ENCODE results near the gene ADAMTS10.
"Not testable (repeated sequence)": the region's sequence is repeated elsewhere in the genome, so short reads cannot be mapped to it uniquely, and the experiment has no call there.

The ADAMTS10 gene

DNA sequence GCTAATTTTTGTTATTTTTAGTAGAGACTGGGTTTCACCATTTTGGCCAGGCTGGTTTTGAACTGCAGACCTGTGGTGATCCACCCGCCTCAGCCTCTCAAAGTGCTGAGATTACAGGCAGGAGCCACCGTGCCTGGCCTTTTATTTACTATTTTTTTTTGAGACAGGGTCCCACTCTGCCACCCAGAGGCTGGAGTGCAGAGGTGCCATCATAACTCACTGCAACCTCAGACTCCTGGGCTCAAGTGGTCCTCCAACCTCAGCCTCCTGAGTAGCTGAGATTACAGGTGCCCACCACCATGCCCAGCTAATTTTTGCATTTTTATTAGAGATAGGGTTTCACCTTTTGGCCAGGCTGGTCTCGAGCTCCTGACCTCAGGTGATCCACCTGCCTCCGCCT lies 12.4 kb upstream of the ADAMTS10 start:
- not testable (repeated sequence) for DNase-seq

DNA sequence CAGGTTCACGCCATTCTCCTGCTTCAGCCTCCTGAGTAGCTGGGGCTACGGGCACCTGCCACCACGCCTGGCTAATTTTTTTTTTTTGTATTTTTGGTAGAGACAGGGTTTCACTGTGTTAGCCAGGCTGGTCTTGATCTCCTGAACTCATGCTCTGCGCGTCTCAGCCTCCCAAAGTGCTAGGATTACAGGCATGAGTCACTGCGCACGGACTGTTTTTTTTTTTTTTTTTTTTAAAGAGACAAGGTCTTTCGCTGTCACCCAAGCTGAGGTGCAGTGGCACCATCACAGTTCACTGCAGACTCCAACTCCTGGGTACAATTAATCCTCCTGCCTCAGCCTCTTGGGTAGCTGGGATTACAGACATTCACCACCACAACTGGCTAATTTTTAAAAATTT lies 8.2 kb upstream of the ADAMTS10 start:
- no peak for DNase-seq

- DNase-seq, result no peak
Observed at GRCh38 chr19:8617984-8618383, 7.5 kb upstream of the ADAMTS10 start.

DNA sequence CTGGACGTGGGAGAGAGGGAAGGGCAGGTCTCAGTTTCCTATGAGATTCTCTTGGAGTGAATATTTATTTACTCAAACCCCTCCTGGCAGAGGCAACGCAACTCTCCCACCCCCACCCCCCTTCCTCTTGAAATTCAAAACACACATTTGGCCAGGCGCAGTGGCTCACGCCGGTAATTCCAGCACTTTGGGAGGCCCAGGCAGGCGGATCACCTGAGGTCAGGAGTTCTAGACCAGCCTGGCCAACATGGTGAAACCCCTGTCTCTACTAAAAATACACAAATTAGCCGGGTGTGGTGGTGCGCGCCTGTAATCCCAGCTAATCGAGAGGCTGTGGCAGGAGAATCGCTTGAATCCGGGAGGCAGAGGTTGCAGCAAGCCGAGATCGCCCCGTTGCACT lies 6.8 kb upstream of the ADAMTS10 start:
- not testable (repeated sequence) for DNase-seq

DNA sequence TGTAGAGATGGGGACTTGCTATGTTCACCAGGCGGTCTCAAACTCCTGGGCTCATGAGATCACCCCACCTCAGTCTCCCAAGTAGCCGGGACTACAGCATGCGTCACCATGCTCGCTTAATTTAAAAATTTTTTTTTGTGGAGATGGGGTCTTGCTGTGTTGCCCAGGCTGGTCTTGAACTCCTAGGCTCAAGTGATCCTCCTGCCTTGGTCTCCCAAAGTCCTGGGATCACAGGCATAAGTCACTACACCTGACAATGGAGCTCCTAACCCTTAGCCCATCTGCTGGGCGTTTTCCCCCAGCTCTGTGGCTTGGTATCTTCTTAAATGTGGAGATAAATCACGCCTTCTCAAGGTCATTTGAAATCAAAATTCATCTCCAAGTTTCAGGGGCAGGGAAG lies 6.3 kb upstream of the ADAMTS10 start:
- no peak for DNase-seq

GRCh38 chr19:8615813-8616596 lies 5.5 kb upstream of the ADAMTS10 start:
- DNase-seq, result peak; percentile 12

DNA sequence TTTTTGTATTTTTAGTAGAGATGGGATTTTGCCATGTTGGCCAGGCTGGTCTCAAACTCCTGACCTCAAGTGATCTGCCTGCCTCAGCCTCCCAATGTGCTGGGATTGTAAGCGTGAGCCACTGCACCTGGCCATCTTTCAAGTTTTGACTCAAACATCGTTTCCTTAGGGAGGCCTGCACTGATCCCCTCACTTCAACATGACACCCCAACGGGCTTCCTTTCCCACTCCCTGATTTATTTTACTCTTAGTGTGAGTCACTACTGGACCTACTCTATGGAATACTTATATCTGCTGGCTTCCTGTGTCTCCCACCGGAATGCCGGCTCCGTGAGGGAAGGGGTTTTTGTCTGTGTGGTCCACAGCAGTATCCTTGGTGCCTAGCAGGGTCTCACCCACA lies 4.5 kb upstream of the ADAMTS10 start:
- no peak for DNase-seq

- DNase-seq, result no peak
Observed at GRCh38 chr19:8614455-8614854, 3.9 kb upstream of the ADAMTS10 start.

GRCh38 chr19:8612807-8613171 lies 2.3 kb upstream of the ADAMTS10 start:
- no peak for DNase-seq

DNA sequence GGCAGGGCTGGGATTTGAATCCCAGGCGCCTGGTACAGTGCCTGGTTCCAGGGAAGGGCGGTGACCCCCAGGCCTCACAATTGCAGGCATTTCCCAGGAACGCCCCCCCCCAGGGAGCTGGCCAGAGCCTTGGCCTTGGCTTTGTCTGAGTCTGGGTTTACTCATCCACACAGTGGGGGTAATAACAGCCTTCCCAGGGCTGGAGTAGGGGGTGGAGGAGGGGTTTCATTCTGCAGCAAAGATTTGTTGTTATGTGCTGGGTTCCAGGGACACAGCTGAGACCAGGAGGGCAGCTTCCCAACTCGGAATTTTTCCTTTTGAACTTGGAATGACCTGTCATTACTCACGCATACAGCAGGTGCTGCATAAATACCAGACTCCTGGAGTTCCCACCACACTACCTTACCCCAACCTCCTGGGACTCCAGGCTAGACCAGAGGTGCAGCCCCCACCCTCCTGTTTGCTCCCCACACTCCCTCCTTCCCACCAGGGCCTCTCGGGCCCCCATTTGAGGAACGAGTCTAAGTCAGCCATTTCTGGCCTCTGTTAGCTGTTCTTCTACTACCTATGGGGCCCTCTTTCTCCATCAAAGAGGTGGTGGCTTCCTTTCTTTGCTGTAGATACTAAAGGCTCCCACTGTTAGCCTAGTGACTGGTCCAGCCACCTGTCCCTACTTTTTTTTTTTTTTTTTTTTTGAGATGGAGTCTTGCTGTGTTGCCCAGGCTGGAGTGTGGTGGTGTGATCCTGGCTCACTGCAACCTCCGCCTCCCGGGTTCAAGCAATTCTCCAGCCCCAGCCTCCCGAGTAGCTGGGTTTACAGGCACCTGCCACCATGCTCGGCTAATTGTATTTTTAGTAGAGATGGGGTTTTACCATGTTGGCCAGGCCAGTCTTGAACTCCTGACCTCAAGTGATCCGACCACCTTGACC lies 1.6 kb upstream of the ADAMTS10 start:
- no peak for DNase-seq

DNA sequence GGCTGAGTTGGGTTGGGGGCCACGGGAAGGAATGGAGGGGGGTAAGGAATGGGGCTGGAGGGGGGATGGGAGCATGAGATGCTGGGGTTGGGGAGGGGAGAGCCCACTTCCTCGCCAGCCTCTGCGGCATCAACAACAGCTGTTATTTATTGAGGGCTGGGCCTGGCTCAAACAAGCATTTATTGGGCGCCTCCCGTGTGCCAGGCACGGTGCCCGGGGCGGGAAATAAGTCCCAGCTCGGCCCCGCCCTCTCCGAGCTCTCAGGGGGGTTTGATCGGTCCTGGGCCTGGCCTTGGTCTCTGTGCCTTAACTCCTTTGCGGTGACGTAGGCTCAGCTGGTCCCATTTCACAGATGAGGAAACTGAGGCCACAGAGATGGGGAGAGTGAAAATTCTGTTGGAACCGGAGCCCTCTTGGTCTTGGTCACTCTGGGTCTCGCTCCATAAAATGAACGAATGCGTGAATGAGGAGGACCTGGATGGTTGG lies 919 bp upstream of the ADAMTS10 start:
- DNase-seq, result no peak

DNA sequence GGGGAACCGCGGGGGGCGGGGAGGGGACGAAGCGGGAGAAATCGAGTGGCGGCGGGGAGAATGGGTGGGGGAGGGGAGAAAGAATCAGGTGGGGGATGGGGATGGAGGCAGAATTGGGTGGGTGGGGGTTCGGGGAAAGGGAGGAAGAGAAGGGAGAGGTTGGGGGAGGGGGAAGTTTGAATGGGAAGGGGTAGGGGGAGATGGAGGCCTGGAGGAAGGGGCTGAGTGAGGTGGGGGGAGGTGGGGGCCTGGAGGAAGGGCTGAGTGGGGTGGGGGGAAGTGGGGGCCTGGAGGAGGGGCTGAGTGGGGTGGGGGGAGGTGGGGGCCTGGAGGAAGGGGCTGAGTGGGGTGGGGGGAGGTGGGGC lies 403 bp upstream of the ADAMTS10 start:
- DNase-seq, result no peak

DNA sequence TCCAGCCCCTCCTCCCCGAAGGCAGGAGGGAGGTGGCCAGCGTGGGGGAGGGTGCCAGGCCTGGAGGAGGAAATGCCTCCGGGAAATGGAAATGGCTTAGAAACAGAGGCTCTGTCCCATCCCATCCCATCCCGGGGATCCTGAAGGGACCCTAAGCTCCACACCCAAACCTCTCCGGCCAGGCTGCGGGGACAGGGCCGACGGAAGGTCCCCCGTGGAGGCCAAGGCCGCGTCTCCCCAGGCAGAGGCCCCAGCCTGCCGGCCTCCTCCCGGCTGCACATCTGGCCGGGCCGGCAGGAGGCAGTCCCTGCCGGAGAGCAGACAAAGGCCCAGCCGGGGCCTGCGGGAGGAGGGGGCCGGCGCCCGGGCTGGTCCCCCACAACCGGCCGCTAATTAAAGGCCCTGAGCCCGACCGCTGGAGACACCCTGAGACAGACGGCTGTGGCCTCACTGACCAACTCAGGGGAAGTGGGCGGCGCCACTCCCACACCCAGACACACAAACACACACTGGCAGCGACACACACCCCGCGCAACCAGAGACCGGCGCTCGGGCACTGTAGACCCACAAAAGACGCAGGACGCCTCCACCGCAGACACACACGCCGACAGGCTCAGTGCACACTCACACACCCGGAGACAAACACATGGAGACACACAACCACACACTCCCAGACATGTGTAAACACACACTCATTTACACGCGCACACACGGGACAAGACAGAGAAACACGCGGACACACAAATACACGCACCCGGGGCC lies 1.1 kb downstream of the ADAMTS10 start:
- DNase-seq, result no peak

DNA sequence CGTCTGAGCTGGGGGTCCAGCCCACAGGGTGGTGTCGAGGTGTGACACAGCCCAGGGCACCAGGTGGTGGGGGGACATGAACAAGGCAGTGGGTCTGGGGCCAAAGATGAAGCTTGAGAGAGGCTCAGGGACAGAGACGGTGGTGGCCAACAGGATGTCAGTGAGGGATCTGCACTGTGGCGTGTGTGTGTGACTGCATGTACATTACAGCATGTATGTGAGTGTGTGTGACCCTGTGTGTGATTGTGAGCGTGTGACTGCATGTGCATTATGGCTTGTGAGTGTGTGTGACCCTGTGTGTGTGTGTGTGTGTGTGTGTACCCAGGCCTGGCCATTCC lies 1.6 kb downstream of the ADAMTS10 start:
- DNase-seq, result no peak

DNA sequence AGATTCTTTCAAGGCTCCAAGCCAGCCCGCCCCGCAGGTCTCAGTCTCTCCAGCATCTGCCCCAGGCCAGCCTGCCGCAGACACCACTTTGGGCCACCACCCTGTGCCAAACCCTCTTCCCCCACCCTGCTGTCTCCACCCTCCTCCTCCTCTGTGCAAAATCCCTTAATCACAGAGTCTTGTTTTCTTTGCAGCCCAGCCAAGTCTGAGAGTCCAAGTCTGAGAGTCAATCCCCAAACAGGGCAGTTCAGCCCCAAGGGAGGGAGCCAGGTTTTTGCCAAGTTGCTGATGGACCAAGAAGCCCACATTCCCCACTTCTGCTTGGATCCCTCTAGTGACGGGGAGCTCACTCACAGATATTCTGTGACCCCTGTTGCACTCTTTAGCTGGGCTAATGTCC lies 3.1 kb downstream of the ADAMTS10 start:
- no peak for DNase-seq

- DNase-seq, result no peak
Observed at GRCh38 chr19:8605514-8605913, 5.0 kb downstream of the ADAMTS10 start.

DNA sequence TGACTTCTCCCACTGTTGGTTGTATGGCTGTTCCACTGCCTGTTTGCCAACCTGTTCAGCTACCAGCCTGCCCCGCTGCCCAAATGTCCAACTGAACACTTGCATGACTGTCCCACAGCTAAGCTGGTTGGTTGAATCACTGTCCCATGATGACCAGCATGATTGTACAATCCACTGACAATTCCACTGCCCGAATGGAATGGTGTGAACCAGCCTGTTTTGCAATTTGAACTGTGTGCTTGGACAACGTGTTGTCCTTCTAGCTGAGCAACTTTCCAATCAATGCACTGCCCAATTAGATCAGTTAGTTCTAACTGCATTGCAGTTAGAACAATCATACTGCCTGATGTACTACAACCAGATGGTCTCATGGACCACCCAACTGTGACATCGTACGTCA lies 8.7 kb downstream of the ADAMTS10 start:
- no peak for DNase-seq

DNA sequence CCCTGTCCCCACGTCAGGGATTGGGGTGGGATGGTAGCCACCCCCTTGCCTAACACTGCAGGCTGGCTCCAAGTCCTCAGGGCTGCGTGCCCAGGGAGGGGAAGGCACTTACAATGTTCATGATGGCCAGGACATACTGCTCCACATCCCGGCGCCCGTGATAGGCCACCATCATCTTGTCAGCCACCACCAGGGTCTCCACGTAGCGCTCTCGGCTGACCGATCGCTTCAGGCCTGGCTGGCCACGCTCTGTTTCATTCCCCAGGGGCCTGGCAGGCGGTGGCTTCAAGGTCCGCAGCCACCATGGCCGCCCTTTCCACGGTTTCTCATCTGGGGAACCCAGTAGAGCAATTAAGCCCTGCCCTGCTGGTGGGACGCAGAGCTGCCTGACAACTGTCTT lies 9.7 kb downstream of the ADAMTS10 start:
- DNase-seq, result no peak

DNA sequence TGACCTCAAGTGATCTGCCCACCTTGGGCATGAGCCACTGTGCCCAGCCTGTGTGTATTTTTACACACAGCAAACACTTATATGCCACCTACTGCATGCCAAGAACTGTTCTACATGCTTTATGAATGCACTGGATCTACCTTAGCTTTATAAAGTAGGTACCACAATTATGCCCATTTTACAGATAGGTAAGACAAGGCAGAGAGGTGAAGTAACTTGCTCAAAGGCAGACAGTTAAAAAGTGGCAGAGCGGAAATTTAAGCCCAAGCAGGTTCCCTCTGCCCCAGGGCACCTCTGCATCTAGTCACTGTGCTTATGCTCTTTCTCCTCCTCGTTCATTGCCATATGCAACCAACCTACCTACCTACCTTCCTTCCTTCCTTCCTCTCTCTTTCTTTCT lies 10.5 kb downstream of the ADAMTS10 start:
- DNase-seq, result no peak

DNA sequence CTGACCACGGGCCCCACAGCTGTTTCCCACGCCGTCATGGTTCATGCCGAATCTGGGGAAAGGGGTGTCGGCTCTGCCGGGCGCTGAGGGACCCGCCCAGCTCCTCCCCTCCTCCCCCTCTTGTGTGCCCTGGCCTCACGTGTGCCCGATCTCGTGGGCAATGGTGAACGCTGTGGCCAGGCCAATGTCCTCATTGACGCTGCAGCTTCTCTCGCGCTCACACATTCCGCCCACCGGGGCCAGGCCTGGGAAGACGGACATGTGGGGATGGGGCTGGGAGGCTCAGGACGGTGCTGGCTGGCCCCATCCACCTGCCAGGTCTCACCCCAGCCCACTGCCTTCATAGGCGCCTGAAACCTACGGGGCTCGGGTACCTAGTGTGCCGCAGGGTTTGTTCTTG lies 14.3 kb downstream of the ADAMTS10 start:
- DNase-seq, result no peak

DNA sequence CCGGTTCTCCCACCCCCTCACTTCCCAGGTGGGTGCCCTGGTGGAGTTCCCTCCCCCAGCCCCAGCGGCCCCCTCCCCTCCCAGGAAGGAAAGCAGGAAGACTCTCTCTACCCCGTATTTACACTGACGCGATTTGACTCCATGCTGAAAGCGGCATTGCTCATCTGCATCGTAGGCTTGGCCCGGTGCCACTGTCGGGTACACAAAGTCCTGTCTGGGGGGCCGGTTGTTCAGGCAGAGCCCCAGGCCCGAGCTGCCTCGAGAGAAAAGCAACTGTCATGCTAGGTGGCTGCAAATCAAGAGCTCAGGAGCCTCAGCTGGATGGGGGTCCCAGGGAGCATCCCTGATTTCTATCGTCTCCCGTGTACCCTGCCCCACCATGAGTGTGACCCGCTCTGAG lies 14.9 kb downstream of the ADAMTS10 start:
- no peak for DNase-seq

DNA sequence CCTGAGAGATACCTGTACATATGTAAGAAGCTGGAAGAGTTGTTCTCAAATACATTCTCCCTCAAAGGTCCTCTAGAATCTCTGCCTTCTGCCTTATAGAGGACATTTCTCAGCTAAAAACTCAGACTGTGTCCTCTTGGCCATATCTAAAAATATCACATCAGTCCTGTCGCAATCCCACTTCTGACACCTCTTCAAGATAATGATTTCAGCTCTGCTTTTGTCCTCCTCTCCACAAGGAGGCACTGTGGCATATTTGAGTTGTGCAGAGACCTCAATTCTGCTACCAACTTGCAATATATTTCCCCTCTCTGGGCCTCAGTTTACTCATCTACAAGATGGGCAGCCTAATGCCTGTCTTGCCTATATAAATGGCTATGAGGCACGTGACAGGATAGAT lies 16.6 kb downstream of the ADAMTS10 start:
- DNase-seq, result no peak

- DNase-seq, result no peak
Observed at GRCh38 chr19:8592231-8593009, 18.1 kb downstream of the ADAMTS10 start.

Measured in NK-92 treated with Interleukin-12 subunit alpha and Interleukin-12 subunit beta, amount 100 ng/mL, for 24 hours (cell line).